Stimulated activated CD4-positive, alpha-beta T cell treated with anti-CD3 and anti-CD28 coated beads, Interleukin-2, amount 100 ng/mL, for 24 hours (primary cell): Measurements from ENCODE around the gene BGLAP.
A peak's percentile ranks its signal among the peaks of the same experiment; 100 is the strongest.

ENCODE experiments used
- DNase-seq, 2 donors: peaks; one replicate each; pipeline ENCODE4 v3.0.0-alpha.2; 2020

The BGLAP gene

GRCh38 chr1:156228501-156228900 is 13.5 kb upstream of the BGLAP start:
- no peak for DNase-seq

GRCh38 chr1:156229809-156230472 is 12.0 kb upstream of the BGLAP start:
- DNase-seq = no peak

- DNase-seq = no peak
Observed at GRCh38 chr1:156230473-156230837, 11.5 kb upstream of the BGLAP start.

- no peak for DNase-seq
Observed at GRCh38 chr1:156232201-156232894, 9.6 kb upstream of the BGLAP start.

- DNase-seq = no peak
Observed at GRCh38 chr1:156233426-156234127, 8.4 kb upstream of the BGLAP start.

- no peak for DNase-seq
Observed at GRCh38 chr1:156236164-156236563, 5.8 kb upstream of the BGLAP start.

- no peak for DNase-seq
Observed at GRCh38 chr1:156238248-156238647, 3.7 kb upstream of the BGLAP start.

- no peak for DNase-seq
Observed at GRCh38 chr1:156241311-156241811, 623 bp upstream of the BGLAP start.

- no peak for DNase-seq
Observed at GRCh38 chr1:156242738-156243137, 754 bp downstream of the BGLAP start.

GRCh38 chr1:156244126-156244525 is 2.1 kb downstream of the BGLAP start:
- DNase-seq = no peak

GRCh38 chr1:156244712-156245111 is 2.7 kb downstream of the BGLAP start:
- no peak for DNase-seq

GRCh38 chr1:156245451-156246232 is 3.7 kb downstream of the BGLAP start:
- peak; percentile 41 to 49 for DNase-seq

- DNase-seq = no peak
Observed at GRCh38 chr1:156246241-156246780, 4.3 kb downstream of the BGLAP start.

GRCh38 chr1:156246781-156247459 is 4.9 kb downstream of the BGLAP start:
- DNase-seq = no peak

GRCh38 chr1:156247460-156248322 is 5.7 kb downstream of the BGLAP start, which contains the start of gene PAQR6:
TSS of gene PAQR6 (minus strand) at chr1:156248056. CDS start at chr1:156246731, 1,325 bp downstream.
- DNase-seq = no peak

- no peak for DNase-seq
Observed at GRCh38 chr1:156248323-156248683, 6.3 kb downstream of the BGLAP start.

- DNase-seq = no peak
Observed at GRCh38 chr1:156249593-156249992, 7.6 kb downstream of the BGLAP start.

- DNase-seq = no peak
Observed at GRCh38 chr1:156251527-156251926, 9.5 kb downstream of the BGLAP start.

GRCh38 chr1:156253634-156254033 is 11.7 kb downstream of the BGLAP start:
- no peak for DNase-seq

GRCh38 chr1:156257711-156258110 is 15.7 kb downstream of the BGLAP start:
- DNase-seq = no peak

GRCh38 chr1:156258859-156259258 is 16.9 kb downstream of the BGLAP start:
- no peak for DNase-seq
